Right lobe of liver (tissue), 6 donors: ENCODE results near the gene MSMP. TPM values are rescaled to one million over a fixed set of nuclear protein-coding genes. Genes with fewer than 3 reads are reported as not detected.

Source experiments
- ATAC-seq, 4 donors: fragments of 200-7000 bp; cut with Tn5 transposase; one replicate each; pipeline ENCODE4 v1.9.1; 2020; ENCODE audit warnings: mild to moderate bottlenecking in 4 of 4, moderate library complexity in 4 of 4
- DNase-seq, 3 donors: peaks; one replicate each; pipeline ENCODE4 v3.0.0-alpha.2; 2020
- H3K27ac ChIP-seq, 3 donors: fragments of 200-600 bp; one replicate each; pipeline ENCODE4 v1.8.0; 2022
- H3K27me3 ChIP-seq, 2 donors: fragments of 200-600 bp; one replicate each; pipeline ENCODE4 v1.8.0; 2022
- H3K36me3 ChIP-seq, 4 donors: fragments of 200-600 bp; sonication (generic) in 1 of 4; one replicate each; pipeline versions ENCODE4 v1.5.1 to v1.8.0; 2017 to 2022; ENCODE audit warnings: control low read depth in 1 of 4
- H3K4me1 ChIP-seq, 4 donors: fragments of 200-600 bp; sonication (generic) in 1 of 4; one replicate each; pipeline versions ENCODE4 v1.5.1 to v1.8.0; 2017 to 2022; ENCODE audit warnings: control low read depth in 1 of 4
- H3K4me3 ChIP-seq, 3 donors: fragments of 200-600 bp; one replicate each; pipeline ENCODE4 v1.8.0; 2022
- H3K9me3 ChIP-seq, 4 donors: fragments of 200-600 bp; sonication (generic) in 1 of 4; one replicate each; pipeline versions ENCODE4 v1.5.1 to v1.8.0; 2017 to 2022; ENCODE audit warnings: control low read depth in 1 of 4
- POLR2A ChIP-seq: fragments of 450-650 bp; IDR thresholded peaks from one replicate; pipeline ENCODE4 v1.6.1; 2017; ENCODE audit warnings: antibody characterized with exemption, mild to moderate bottlenecking
- WGBS: methylation state at CpG from one replicate; pipeline ENCODE4 v1.1.6; 2018; ENCODE audit warnings: low coverage, low lambda C conversion rate; ENCODE audit not compliant: insufficient coverage; ENCODE audit errors: missing lambda C conversion rate; 5-methylcytosine and 5-hydroxymethylcytosine counted together
- intact Hi-C, 2 donors: fragments of 100-400 bp; cut with DNase I; formaldehyde crosslinking; loops; one replicate each; pipeline versions ENCODE4 v1.11.2 to v1.14.1; 2022
- total RNA-seq, 6 experiments: library from RNA; depleted of rRNA in 2 of 6; stranded (reverse); fragments of >200 nt in 2 of 6; fragmentation: NEBNext Ultra II Directional in 3 of 6; extraction: Animal tissue kit (Norgen Biotek cat#: 25700) in 3 of 6; gene quantifications; one replicate each; pipeline versions ENCODE4 v1.1.0 to v1.2.4, GENCODE V29; 2016 to 2023
- TF ChIP-seq, protein P1 (sequence below), 4 donors: fragments of 200-600 bp in 3 of 4; fragments of 450-650 bp in 1 of 4; IDR thresholded peaks; one replicate each; pipeline versions ENCODE4 v1.5.1 to v1.8.0; 2016 to 2022; ENCODE audit warnings: antibody characterized with exemption in 4 of 4, mild to moderate bottlenecking in 2 of 4
- donor health status: DM: no; HTN: yes; CAD: no.
- donor health status: DM: no; HTN: no; CAD: no.
- donor health status: DM: no; HTN: no; CAD: no.
- donor health status: DM: no; HTN: yes; CAD: no.
- donor health status: DM: no; HTN: yes; CAD: no.

Gene MSMP
- total RNA-seq, 6 experiments from 2014 or later: not detected

GRCh38 chr9:35718721-35719511, 35.2 kb downstream of the MSMP start:
- Histone ChIP-seq H3K9me3 (no peaks in the 10 kb centered on the region), H3K27ac (no peak overlapping the region), H3K4me3 (no peak overlapping the region), H3K36me3 (peaks cover 49 to 100% (median 84%) of the 10 kb centered on the region in 4 donors), H3K27me3 (no peaks in the 10 kb centered on the region), H3K4me1 (no peaks in the 10 kb centered on the region)
- intact Hi-C loops: no loop called here
- TF ChIP-seq, protein P1, sequence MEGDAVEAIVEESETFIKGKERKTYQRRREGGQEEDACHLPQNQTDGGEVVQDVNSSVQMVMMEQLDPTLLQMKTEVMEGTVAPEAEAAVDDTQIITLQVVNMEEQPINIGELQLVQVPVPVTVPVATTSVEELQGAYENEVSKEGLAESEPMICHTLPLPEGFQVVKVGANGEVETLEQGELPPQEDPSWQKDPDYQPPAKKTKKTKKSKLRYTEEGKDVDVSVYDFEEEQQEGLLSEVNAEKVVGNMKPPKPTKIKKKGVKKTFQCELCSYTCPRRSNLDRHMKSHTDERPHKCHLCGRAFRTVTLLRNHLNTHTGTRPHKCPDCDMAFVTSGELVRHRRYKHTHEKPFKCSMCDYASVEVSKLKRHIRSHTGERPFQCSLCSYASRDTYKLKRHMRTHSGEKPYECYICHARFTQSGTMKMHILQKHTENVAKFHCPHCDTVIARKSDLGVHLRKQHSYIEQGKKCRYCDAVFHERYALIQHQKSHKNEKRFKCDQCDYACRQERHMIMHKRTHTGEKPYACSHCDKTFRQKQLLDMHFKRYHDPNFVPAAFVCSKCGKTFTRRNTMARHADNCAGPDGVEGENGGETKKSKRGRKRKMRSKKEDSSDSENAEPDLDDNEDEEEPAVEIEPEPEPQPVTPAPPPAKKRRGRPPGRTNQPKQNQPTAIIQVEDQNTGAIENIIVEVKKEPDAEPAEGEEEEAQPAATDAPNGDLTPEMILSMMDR (IDR thresholded peaks at IDR 0.05): no peak
- no peak for TF ChIP-seq POLR2A
- ATAC-seq: peak in 1 of 4 donors; percentile 6
- 57% methylated on average over 2 of the region's 15 CpGs for WGBS
- DNase-seq: no peak

- H3K27me3 ChIP-seq: no peaks in the 10 kb centered on the region
- ATAC-seq (no peak), DNase-seq (no peak)
- no peaks in the 10 kb centered on the region for H3K9me3 ChIP-seq
- H3K4me3 ChIP-seq: no peak overlapping the region
- TF ChIP-seq, protein P1 (IDR thresholded peaks at IDR 0.05): no peak
- no peak for TF ChIP-seq POLR2A
- H3K36me3 ChIP-seq: peaks cover 62 to 100% (median 85%) of the 10 kb centered on the region in 4 donors
- intact Hi-C loops: no loop called here
- H3K4me1 ChIP-seq: no peaks in the 10 kb centered on the region
- 70% methylated on average over 4 of the region's 14 CpGs for WGBS
- H3K27ac ChIP-seq: no peak overlapping the region
Observed at GRCh38 chr9:35717132-35717870, 36.8 kb downstream of the MSMP start.

GRCh38 chr9:35716230-35716629, 37.8 kb downstream of the MSMP start:
- Histone ChIP-seq H3K27me3 (no peaks in the 10 kb centered on the region), H3K4me3 (no peak overlapping the region), H3K27ac (no peak overlapping the region), H3K9me3 (no peaks in the 10 kb centered on the region), H3K4me1 (no peaks in the 10 kb centered on the region), H3K36me3 (peaks cover 66 to 100% (median 83%) of the 10 kb centered on the region in 4 donors)
- TF ChIP-seq, protein P1 (IDR thresholded peaks at IDR 0.05): no peak
- TF ChIP-seq POLR2A: no peak
- ATAC-seq (no peak), DNase-seq (no peak)
- WGBS: 50% methylated on average over 1 of the region's 4 CpGs
- intact Hi-C loops: no loop called here

- intact Hi-C loops: no loop called here
- no peaks in the 10 kb centered on the region for H3K9me3 ChIP-seq
- no peak overlapping the region for H3K27ac ChIP-seq
- 100% methylated on average over 6 of the region's 13 CpGs for WGBS
- H3K4me3 ChIP-seq: no peak overlapping the region
- no peaks in the 10 kb centered on the region for H3K27me3 ChIP-seq
- peaks cover 57 to 100% (median 77%) of the 10 kb centered on the region in 4 donors for H3K36me3 ChIP-seq
- no peaks in the 10 kb centered on the region for H3K4me1 ChIP-seq
- DNase-seq (no peak), ATAC-seq (peak in 1 of 4 donors; percentile 3)
- TF ChIP-seq, protein P1 (IDR thresholded peaks at IDR 0.05): no peak
- TF ChIP-seq POLR2A: no peak
Observed at GRCh38 chr9:35714579-35715252, 39.4 kb downstream of the MSMP start.
